NCI-H146 (cell line): Measurements from ENCODE around the gene ZFYVE26.
"Not testable (repeated sequence)": the region's sequence is repeated elsewhere in the genome, so short reads cannot be mapped to it uniquely, and the experiment has no call there.

Experiments used
- DNase-seq: peaks from one replicate; lab custom pipeline; 2025; lab: John Stamatoyannopoulos, UW

Gene ZFYVE26

GRCh38 chr14:67749341-67750084 lies 66.9 kb downstream of the ZFYVE26 start:
- DNase-seq = no peak

- no peak for DNase-seq
Observed at GRCh38 chr14:67748312-67748711, 68.1 kb downstream of the ZFYVE26 start.

GRCh38 chr14:67746927-67747326 lies 69.5 kb downstream of the ZFYVE26 start:
- no peak for DNase-seq

- DNase-seq = no peak
Observed at GRCh38 chr14:67744046-67744445, 72.3 kb downstream of the ZFYVE26 start.

GRCh38 chr14:67738740-67739504 lies 77.5 kb downstream of the ZFYVE26 start:
- no peak for DNase-seq

- DNase-seq = no peak
Observed at GRCh38 chr14:67736771-67737170, 79.6 kb downstream of the ZFYVE26 start.

- no peak for DNase-seq
Observed at GRCh38 chr14:67735336-67736147, 80.8 kb downstream of the ZFYVE26 start.

- no peak for DNase-seq
Observed at GRCh38 chr14:67734675-67735074, 81.7 kb downstream of the ZFYVE26 start.

- no peak for DNase-seq
Observed at GRCh38 chr14:67733616-67734015, 82.8 kb downstream of the ZFYVE26 start.

- peak; percentile 10 for DNase-seq
Observed at GRCh38 chr14:67729072-67729885, 87.1 kb downstream of the ZFYVE26 start.

- DNase-seq = no peak
Observed at GRCh38 chr14:67728258-67728657, 88.1 kb downstream of the ZFYVE26 start.

- DNase-seq = no peak
Observed at GRCh38 chr14:67727361-67727760, 89.0 kb downstream of the ZFYVE26 start.

- DNase-seq = no peak
Observed at GRCh38 chr14:67725171-67725570, 91.2 kb downstream of the ZFYVE26 start.

- DNase-seq = peak; percentile 44
Observed at GRCh38 chr14:67722293-67722692, 94.1 kb downstream of the ZFYVE26 start.

- DNase-seq = no peak
Observed at GRCh38 chr14:67721875-67722274, 94.5 kb downstream of the ZFYVE26 start.

GRCh38 chr14:67719866-67720265 lies 96.5 kb downstream of the ZFYVE26 start:
- DNase-seq = no peak

- DNase-seq = not testable (repeated sequence)
Observed at GRCh38 chr14:67719385-67719784, 97.0 kb downstream of the ZFYVE26 start.

GRCh38 chr14:67718265-67718664 lies 98.1 kb downstream of the ZFYVE26 start:
- DNase-seq = no peak

- DNase-seq = no peak
Observed at GRCh38 chr14:67717048-67717447, 99.3 kb downstream of the ZFYVE26 start.

GRCh38 chr14:67710209-67710608 lies 106.2 kb downstream of the ZFYVE26 start:
- no peak for DNase-seq

- not testable (repeated sequence) for DNase-seq
Observed at GRCh38 chr14:67709796-67710195, 106.6 kb downstream of the ZFYVE26 start.

GRCh38 chr14:67709346-67709745 lies 107.0 kb downstream of the ZFYVE26 start:
- DNase-seq = not testable (repeated sequence)
